Stomach (tissue), 4 donors: ENCODE measurements around the gene FAM32A.

Source experiments
- CTCF ChIP-seq, 7 experiments: fragments of 450-650 bp in 4 of 7; fragments of 200-600 bp in 3 of 7; sonication (generic) in 3 of 7; IDR thresholded peaks; one replicate each; pipeline ENCODE4 v1.5.1; 2016 to 2019; ENCODE audit warnings: antibody characterized with exemption in 7 of 7, control low read depth in 2 of 7, mild to moderate bottlenecking in 1 of 7
- POLR2A ChIP-seq, 4 donors: fragments of 450-650 bp; IDR thresholded peaks; one replicate each; pipeline ENCODE4 v1.6.1; 2016; ENCODE audit warnings: antibody characterized with exemption in 4 of 4, control low read depth in 2 of 4, mild to moderate bottlenecking in 1 of 4, moderate library complexity in 1 of 4
- POLR2AphosphoS5 ChIP-seq, 3 donors: sonication (generic); formaldehyde crosslinking; IDR thresholded peaks; one replicate each; pipeline ENCODE4 v1.6.1; 2016; ENCODE audit warnings: antibody characterized with exemption in 3 of 3

GRCh38 chr19:16170134-16170533, 15.1 kb upstream of the FAM32A start:
- TF ChIP-seq POLR2A (IDR thresholded peaks at IDR 0.05), result no peak
- TF ChIP-seq CTCF (IDR thresholded peaks at IDR 0.05), result no peak
- no peak for TF ChIP-seq POLR2AphosphoS5 (IDR thresholded peaks at IDR 0.05)
